ENCODE results near the gene OGFOD1.
"Not testable (repeated sequence)": the region's sequence is repeated elsewhere in the genome, so short reads cannot be mapped to it uniquely, and the experiment has no call there.

OGFOD1 gene

GRCh38 chr16:56481468-56482122 lies 30.2 kb downstream of the OGFOD1 start:
- DNase-seq: no peak

DNA sequence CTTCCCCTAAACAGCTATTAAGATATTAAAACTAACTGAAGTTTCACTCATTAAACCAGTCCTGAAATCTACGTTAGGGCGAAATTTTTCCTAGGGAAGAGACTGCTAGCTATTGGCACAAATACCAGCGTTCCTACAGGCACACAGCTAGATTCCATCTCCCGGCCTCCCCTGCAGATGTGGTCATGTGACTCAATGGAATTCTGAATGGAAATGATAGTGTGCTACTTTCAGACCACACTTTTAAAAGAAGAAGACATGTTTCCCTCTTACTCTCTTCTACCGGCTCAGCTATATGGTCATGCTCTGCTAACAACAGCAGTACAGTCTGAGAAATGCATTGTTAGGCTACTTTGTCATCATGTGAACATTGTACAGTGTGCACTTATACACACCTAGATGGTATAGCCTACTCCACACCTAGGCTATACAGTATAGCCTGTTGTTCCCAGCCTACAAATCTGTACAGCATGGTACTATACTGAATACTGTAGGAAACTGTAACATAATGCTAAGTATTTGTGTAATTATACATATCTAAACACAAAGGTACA lies 31.4 kb downstream of the OGFOD1 start:
- DNase-seq: no peak

DNA sequence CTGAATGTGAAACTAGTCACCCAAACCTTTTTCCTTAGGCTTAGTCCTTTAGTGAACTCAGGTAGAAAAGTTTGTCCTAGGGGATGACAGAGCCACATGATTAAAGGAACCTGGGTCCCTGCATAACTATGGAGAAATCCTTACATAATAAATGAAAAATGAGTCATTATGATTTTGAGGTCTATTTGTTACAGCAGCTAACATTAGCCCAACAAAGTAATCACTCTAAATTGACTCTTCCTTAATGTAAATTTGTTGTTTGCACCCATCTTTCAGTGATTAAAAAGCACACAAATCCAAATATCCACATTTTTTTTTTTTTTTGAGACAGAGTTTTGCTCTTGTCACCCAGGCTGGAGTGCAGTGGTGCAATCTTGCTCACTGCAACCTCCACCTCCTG lies 32.0 kb downstream of the OGFOD1 start:
- DNase-seq: no peak

- no peak for DNase-seq
Measured at GRCh38 chr16:56488035-56488434, 36.7 kb downstream of the OGFOD1 start.

DNA sequence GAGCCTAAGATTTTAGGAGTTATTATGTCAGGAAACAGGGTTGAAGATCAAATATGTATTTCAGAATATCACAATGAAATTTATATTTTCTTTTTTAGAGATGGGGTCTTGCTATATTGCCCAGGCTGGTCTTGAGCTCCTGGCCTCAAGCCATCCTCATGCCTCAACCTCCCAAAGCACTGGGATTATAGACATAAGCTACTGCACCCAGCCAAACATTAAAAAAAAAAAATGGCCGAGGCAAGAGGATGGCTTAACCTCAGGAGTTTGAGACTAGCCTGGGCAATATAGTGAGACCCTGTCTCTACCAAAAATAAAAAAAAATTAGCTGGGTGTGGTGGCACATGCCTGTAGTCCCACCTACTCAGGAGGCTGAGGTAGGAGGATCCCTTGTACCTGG lies 37.5 kb downstream of the OGFOD1 start:
- not testable (repeated sequence) for DNase-seq

GRCh38 chr16:56491657-56492261 lies 40.4 kb downstream of the OGFOD1 start:
- DNase-seq: no peak

DNA sequence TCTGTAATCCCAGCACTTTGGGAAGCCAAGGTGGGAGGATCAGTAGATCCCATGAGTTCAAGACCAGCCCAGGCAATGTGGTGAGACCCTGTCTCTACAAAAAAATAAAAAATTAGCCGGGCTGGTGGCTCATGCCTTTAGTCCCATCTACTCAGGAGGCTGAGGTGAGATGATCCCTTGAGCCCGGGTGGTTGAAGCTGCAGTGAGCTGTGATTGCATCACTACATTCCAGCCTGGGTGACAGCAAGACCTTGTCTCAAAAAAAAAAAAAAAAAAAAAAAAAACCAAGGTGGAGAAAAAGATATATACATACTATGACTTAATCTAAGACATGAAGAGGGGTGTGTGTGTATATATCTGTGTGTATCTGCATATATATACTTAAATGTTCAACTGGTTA lies 41.8 kb downstream of the OGFOD1 start:
- DNase-seq: no peak

DNA sequence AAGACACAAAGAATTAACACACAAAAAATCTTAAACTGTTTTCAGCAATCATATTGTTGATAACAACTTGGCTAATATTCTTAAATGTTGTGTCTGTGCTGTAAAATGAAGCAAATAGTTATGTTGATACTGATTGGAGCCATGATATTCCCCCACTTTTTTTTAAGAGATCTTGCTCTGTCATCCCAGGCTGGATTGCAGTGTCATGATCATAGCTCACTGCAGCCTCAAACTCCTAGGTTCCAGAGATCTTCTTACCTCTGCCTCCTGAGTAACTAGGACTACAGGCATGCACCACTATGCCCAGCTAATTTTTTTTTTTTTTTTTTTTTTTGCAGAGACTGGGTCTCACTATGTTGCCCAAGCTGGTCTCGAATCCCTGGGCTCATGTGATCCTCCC lies 42.5 kb downstream of the OGFOD1 start:
- no peak for DNase-seq

DNA sequence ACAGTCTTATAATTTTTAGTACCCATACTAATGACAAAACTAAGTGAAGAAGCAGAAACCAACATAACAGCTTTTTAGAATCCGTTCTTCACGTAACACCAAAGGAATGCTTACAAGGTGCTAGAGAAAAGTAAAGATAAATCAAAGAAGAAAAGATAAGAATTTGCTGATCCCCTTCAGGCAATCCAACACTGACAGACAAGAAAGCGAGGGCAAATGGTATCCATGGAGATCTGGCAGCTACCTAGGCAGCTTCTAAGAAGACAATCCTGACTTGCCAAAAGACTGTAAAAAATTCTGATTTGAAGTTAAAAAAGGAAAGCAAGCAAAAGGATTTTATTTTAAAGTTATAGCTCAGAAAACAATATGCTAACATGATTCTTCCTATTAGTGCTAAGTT lies 53.8 kb downstream of the OGFOD1 start:
- DNase-seq: no peak

- no peak for DNase-seq
Measured at GRCh38 chr16:56506941-56507340, 55.6 kb downstream of the OGFOD1 start.

DNA sequence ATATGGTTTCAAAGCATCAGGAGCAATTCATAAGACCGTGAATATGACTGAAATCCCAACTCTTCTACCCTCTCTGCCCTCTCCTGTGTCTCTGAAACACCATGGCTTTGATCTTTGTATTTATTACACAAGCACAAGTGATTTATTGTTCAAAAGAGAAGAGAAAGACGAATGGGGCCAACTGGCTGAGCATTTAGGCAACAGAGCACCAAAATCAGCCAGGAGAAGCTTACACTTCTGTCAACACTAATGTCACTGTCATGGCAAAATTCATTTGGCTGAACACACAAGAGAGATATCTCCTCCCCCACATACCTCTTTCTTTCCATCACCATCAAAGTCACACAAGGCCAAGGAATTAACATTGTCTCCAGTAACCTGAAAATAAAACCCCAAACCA lies 59.2 kb downstream of the OGFOD1 start:
- DNase-seq: no peak

GRCh38 chr16:56512025-56512424 lies 60.7 kb downstream of the OGFOD1 start:
- no peak for DNase-seq

DNA sequence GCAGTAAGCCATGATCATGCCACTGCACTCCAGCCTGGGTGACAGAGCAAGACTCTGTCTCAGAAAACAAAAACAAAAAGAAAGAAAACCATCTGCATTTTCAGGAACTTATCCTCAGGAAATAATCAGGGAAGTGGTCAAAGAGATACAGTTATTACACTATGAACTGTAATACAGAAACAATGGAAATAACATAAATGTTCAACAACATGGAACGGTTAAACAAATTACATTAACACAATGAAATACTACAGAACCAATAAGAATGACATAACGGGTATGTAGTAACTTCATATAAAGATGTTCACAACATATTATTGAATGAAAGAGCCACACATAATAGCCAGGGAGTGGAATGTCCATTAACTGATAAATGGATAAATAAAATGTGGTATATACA lies 61.7 kb downstream of the OGFOD1 start:
- DNase-seq: no peak

- no peak for DNase-seq
Measured at GRCh38 chr16:56513972-56514371, 62.6 kb downstream of the OGFOD1 start.

DNA sequence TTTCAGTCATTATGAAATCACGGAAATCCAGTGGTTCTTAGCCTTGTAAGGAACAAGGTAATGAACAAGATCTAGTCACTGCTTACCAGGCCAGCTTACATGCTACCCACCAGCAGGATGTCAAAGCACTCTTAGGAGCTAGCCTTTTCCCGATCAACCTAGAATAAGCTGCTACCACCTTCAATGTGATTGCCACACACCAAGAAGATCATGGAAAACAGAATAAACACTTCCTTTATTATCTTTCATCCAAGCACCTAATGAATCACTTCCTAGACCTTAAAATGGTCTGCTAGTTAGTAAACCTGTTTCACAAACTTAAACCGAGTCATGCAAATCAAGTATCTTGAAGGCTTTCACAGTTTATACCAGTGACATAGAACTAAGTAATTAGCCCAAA lies 63.5 kb downstream of the OGFOD1 start:
- no peak for DNase-seq

GRCh38 chr16:56515665-56516064 lies 64.3 kb downstream of the OGFOD1 start:
- DNase-seq: no peak

- DNase-seq: no peak
Measured at GRCh38 chr16:56517206-56517605, 65.9 kb downstream of the OGFOD1 start.

- DNase-seq: no peak
Measured at GRCh38 chr16:56518425-56518824, 67.1 kb downstream of the OGFOD1 start.

DNA sequence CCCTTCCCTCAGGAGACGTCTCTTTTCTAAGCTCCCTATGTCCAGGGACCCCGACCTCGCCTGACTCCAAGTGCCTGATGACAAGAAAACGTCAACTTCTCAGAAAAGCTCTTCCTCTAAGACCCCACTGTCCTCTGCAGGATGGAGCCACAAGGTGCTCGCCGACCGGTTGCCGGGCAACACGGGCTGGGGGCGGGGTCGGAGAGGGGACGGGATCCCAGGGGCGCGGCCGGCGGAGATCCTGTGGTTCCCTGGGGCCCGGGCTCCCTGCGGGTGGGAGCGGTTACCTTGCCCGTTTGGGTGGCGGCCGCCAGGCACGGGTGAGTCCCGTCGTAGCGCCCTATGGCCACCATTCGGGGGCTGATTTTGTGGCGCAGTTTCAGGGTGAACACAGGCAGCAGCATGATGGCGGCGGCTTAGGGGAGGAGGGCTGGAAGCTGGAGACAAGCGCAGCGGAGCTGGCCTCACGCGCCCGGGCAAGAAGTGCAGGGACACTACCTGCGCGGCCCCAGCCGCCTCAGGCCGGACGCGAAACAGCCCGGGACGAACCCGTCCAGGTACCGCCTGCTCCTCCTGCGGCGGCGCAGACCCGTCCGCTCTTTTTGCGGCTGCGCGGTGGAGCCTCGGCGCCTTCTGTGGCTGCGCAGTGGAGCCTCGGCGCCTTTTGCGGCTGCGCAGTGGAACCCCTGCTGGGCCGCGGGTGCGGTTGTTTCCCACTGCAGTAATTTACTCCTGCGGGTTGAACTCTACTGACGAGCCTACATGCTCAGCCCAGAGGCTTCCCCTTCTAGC lies 68.3 kb downstream of the OGFOD1 start, which contains the start of gene BBS2:
Gene BBS2 (minus strand): TSS at position 566 of the 792 bp plus-strand sequence. CDS start 162 bp downstream, at position 404.
- no peak for DNase-seq

DNA sequence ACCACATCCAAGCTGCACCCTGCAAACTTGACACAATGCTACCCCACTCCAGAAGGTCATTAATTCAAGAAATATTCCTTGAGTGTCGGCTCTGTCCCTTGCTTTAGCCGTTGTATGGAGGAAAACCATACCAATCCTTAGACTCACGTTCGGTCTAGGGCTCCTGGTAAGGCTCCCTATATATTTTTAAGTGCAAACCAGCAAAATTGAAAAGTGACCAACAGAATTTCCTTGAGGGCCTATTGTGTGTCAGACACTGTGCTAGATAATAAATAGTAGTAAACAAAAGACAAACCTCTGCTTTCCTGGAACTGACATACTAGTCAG lies 68.9 kb downstream of the OGFOD1 start:
- no peak for DNase-seq

DNA sequence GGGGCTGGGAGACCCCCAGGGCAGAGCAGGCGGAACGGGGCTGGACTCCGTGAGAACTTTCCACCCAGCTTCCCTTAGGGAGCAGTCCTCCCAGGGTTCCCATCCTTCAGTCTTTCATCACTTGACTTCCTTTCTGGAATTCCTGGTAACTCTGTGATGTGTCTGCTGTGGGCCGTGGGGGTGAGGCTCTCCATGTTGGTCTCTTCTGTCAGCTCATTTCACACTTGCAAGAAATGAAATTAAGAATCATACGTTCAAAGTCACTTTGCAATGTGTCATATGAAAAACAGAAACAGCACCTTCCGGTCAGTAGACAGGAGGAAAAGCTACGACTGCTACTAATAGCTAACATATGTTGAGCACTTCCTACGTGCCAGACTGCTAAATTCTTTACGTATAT lies 73.9 kb downstream of the OGFOD1 start:
- DNase-seq: no peak
